SW 1271 (cell line): ENCODE measurements around the gene PRR23C.

Experiments used
- DNase-seq, 2 experiments: peaks; one replicate each; lab custom pipeline; 2025; lab: John Stamatoyannopoulos, UW

The PRR23C gene

DNA sequence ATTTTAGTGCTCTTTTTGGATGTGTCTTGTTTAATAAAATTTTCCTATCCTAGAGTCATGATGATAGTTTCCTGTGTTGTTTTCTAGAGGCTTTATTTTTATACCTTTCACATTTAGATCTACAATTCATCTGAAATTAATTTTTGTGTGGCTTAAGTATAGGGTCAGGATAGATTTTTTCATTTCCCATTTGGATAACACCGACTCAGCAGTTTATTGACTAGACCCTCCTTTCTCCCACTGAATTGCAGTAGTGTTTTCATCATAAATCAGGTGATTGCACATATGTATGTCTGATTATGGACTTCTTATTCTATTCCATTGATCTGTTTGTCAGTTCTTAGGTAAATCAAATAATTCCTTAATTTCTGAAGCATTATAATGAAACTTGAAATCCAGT, 49.0 kb downstream of the PRR23C start:
- no peak for DNase-seq
